ENCODE results near the gene PLA2G4B. TPM values are rescaled to one million over a fixed set of nuclear protein-coding genes. Genes with fewer than 3 reads are reported as not detected.

The PLA2G4B gene
- total and polyA plus RNA-seq, 10 of the 15 experiments (the other 5 are each of a cell fraction or from before 2014, with no cell fraction given): 0.22 to 6.6 (median 2.9) TPM

GRCh38 chr15:41794081-41794480 is 44.6 kb upstream of the PLA2G4B start:
- Histone ChIP-seq H3K27ac (ENCODE audit: control insufficient read depth, insufficient read depth) (no peak overlapping the region), H3K9ac (ENCODE audit: control insufficient read depth, insufficient read depth, low read length) (no peak overlapping the region), H3K36me3 (ENCODE audit: control insufficient read depth in 2 of 2, insufficient read depth in 2 of 2, low read length in 1 of 2) (no peaks in the 10 kb centered on the region; a peak in 1 of 4 replicates), H2AFZ (ENCODE audit: control insufficient read depth, low read depth, low read length) (no peak overlapping the region), H3K9me3 (replicated peaks; ENCODE audit: control insufficient read depth, insufficient read depth, low read length) (no peaks in the 10 kb centered on the region), H3K27me3 (replicated peaks in 1 of 2; ENCODE audit: control insufficient read depth in 2 of 2, insufficient read depth in 2 of 2, low read length in 1 of 2) (no peaks in the 10 kb centered on the region), H3K79me2 (ENCODE audit: control insufficient read depth, insufficient read depth, low read length) (peaks cover 23% of the 10 kb centered on the region), H3K4me3 (no peak overlapping the region), H4K20me1 (ENCODE audit: control insufficient read depth, insufficient read depth) (no peaks in the 10 kb centered on the region), H3K4me1 (ENCODE audit: control insufficient read depth, insufficient read depth, low read length) (peaks cover 45% of the 10 kb centered on the region), H3K4me2 (ENCODE audit: control insufficient read depth, insufficient read depth) (no peak overlapping the region)
- intact Hi-C loops (cut with micrococcal nuclease; ENCODE audit: unreplicated experiment) (no loop called here), in situ Hi-C loops (cut with MboI) (no loop called here)
- DNase-seq (ENCODE audit: low read depth, low spot score) (no peak), ATAC-seq (no peak), FAIRE-seq (no peak)
- ChIA-PET RAD21 (ENCODE audit: unreplicated experiment) (interaction anchor here (1.0 to 12.8 kb wide), 3 partner anchors 17 to 111 kb away, joined by 3 to 169 read pairs (median 5); partner anchors contain the start of gene MAPKBP1), SMC1A (ENCODE audit: uncharacterized antibody, unreplicated experiment) (interaction anchor here (1.2 to 12.8 kb wide), 3 partner anchors 9 to 17 kb away, joined by 3 to 189 read pairs (median 3); partner anchors contain the start of gene MAPKBP1), POLR2A (interaction anchor here (12.8 kb wide), 1 partner anchor 16 kb away, joined by 170 read pairs; the partner anchor contains the start of gene MAPKBP1), CTCF (interaction anchor here (5.3 to 12.6 kb wide), 2 partner anchors 17 to 19 kb away, joined by 27 to 179 read pairs; partner anchors contain the start of gene MAPKBP1)
- WGBS (ENCODE audit: insufficient coverage, insufficient replicate concordance, low lambda C conversion rate, missing lambda C conversion rate): 96% methylated on average over 4 of the region's 4 CpGs
- BruUV-seq (replicated peaks): no TSS peak
- TF ChIP-seq E2F8 (IDR thresholded peaks at IDR 0.05; ENCODE audit: low read depth, partially characterized antibody): no peak
- no peak for TF ChIP-seq EGR1 (IDR thresholded peaks at IDR 0.05; ENCODE audit: borderline replicate concordance in 1 of 2, low read depth in 2 of 2, low read length in 2 of 2)
- TF ChIP-seq PRDM15 (CRISPR knock-in tag; IDR thresholded peaks at IDR 0.05): no peak
- TF ChIP-seq CBX3 (IDR thresholded peaks at IDR 0.05; ENCODE audit: borderline replicate concordance, low read depth): no peak
- no peak for TF ChIP-seq ZBTB11 (CRISPR knock-in tag; IDR thresholded peaks at IDR 0.05)
- no peak for TF ChIP-seq FOXK2 (IDR thresholded peaks at IDR 0.05)
- no peak for TF ChIP-seq ZBTB4 (CRISPR knock-in tag; IDR thresholded peaks at IDR 0.05)
- TF ChIP-seq BCL11A (IDR thresholded peaks at IDR 0.05; ENCODE audit: low read depth, low read length): no peak

Measured in GM12878 (cell line).